PFSK-1 (cell line): ENCODE measurements around the gene ATOH8.
A peak's percentile ranks its signal among the peaks of the same experiment; 100 is the strongest.

Experiments used
- FOXP2 ChIP-seq: optimal IDR thresholded peaks from 2 replicates; pipeline ENCODE3; 2011; ENCODE audit warnings: borderline replicate concordance, control low read depth, inconsistent platforms; ENCODE audit not compliant: insufficient read depth; ENCODE audit errors: extremely low read length, extremely low read depth
- POLR2AphosphoS5 ChIP-seq: IDR thresholded peaks from 2 replicates; pipeline ENCODE4 v1.6.1; 2012; ENCODE audit warnings: low read depth, mild to moderate bottlenecking, control low read depth, low read length, moderate library complexity
- REST ChIP-seq, 2 experiments: IDR thresholded peaks; 2 replicates each; pipeline versions ENCODE4 v1.6.1 to v1.8.0; 2011 to 2012; ENCODE audit warnings: low read depth in 2 of 2, low read length in 2 of 2, control low read depth in 1 of 2, inconsistent platforms in 1 of 2, mild to moderate bottlenecking in 1 of 2, moderate library complexity in 1 of 2; ENCODE audit not compliant: insufficient read depth in 1 of 2
- SIN3A ChIP-seq: IDR thresholded peaks from 2 replicates; pipeline ENCODE4 v1.6.1; 2012; ENCODE audit warnings: mild to moderate bottlenecking, low read length, moderate library complexity, borderline replicate concordance; ENCODE audit not compliant: insufficient read depth
- TAF1 ChIP-seq: IDR thresholded peaks from 2 replicates; pipeline ENCODE4 v1.6.1; 2012; ENCODE audit warnings: low read length, control low read depth, borderline replicate concordance; ENCODE audit not compliant: insufficient read depth

ATOH8 gene

GRCh38 chr2:85748039-85748734 lies 5.6 kb upstream of the ATOH8 start:
- no peak for TF ChIP-seq REST (IDR thresholded peaks at IDR 0.05; ENCODE audit: insufficient read depth in 1 of 2, low read depth in 2 of 2, low read length in 2 of 2)
- no peak for TF ChIP-seq SIN3A
- TF ChIP-seq TAF1, result no peak
- no peak for TF ChIP-seq POLR2AphosphoS5
- no peak for TF ChIP-seq FOXP2

- TF ChIP-seq TAF1 (no peak), REST (IDR thresholded peaks at IDR 0.05; ENCODE audit: insufficient read depth in 1 of 2, low read depth in 2 of 2, low read length in 2 of 2) (0 out of 4 replicates have a peak, but pooled peaks of 1 of the 2 experiments have one; percentile 11)
Measured at GRCh38 chr2:85748985-85749875, 4.6 kb upstream of the ATOH8 start.

- TF ChIP-seq TAF1, result no peak
Measured at GRCh38 chr2:85750587-85751575, 2.9 kb upstream of the ATOH8 start.

- TF ChIP-seq REST (IDR thresholded peaks at IDR 0.05; ENCODE audit: insufficient read depth in 1 of 2, low read depth in 2 of 2, low read length in 2 of 2) (no peak), POLR2AphosphoS5 (no peak), TAF1 (no peak), FOXP2 (no peak), SIN3A (no peak)
Measured at GRCh38 chr2:85751627-85752026, 2.2 kb upstream of the ATOH8 start.

- TF ChIP-seq FOXP2, result no peak
- no peak for TF ChIP-seq REST (IDR thresholded peaks at IDR 0.05; ENCODE audit: insufficient read depth in 1 of 2, low read depth in 2 of 2, low read length in 2 of 2)
- no peak for TF ChIP-seq SIN3A
- TF ChIP-seq TAF1, result no peak
- TF ChIP-seq POLR2AphosphoS5, result no peak
Measured at GRCh38 chr2:85753035-85753524, 711 bp upstream of the ATOH8 start.
